K562 (cell line): ENCODE data around the gene STK24. TPM values are rescaled to one million over a fixed set of nuclear protein-coding genes. Genes with fewer than 3 reads are reported as not detected.

Source experiments
- ATAC-seq: fragments of 200-7000 bp; cut with Tn5 transposase; 3 replicates; pipeline ENCODE4 v1.9.1; 2020; ENCODE audit warnings: moderate library complexity
- BruUV-seq: library from RNA; stranded (reverse); fragments of 400-500 nt; replicated peaks from 2 replicates; lab custom pipeline; 2021; lab: Mats Ljungman, UMichigan
- CTCF ChIA-PET: fragments of 300-600 bp; formaldehyde crosslinking; extraction: SDS; loops from one replicate; lab custom pipeline; 2021; ENCODE audit warnings: low intra/inter-chr PET ratio; lab: Yijun Ruan, JAX
- POLR2A ChIA-PET: fragments of 300-600, 350-650 bp; sonication (Branson Sonifier 250); formaldehyde crosslinking; extraction: SDS; loops from one replicate; lab custom pipeline; 2021; ENCODE audit warnings: antibody characterized with exemption, inconsistent platforms; lab: Yijun Ruan, JAX
- DNase-seq, 4 experiments: peaks; one replicate each; pipeline versions ENCODE4 v3.0.0 to v3.0.0-alpha.2; 2011 to 2018; ENCODE audit warnings: low spot score in 3 of 4, mixed read lengths in 3 of 4; ENCODE audit errors: extremely low read depth in 1 of 4
- FAIRE-seq: peaks from 2 replicates; lab custom pipeline; 2011; peaks lifted over from hg19 to GRCh38; lab: Jason Lieb, UNC
- H2AFZ ChIP-seq: 2 replicates; pipeline ENCODE4 v1.6.0; 2011; ENCODE audit warnings: low read depth, low read length, control low read depth, inconsistent platforms
- H3K27ac ChIP-seq: fragments of 200-600 bp; 3 replicates; pipeline ENCODE4 v1.8.0; 2011; ENCODE audit warnings: low read depth, mild to moderate bottlenecking, control low read depth, inconsistent platforms, low read length, moderate library complexity, mixed read lengths; ENCODE audit errors: extremely low read depth
- H3K27me3 ChIP-seq, 2 experiments: fragments of 300-600 bp in 1 of 2; 2 replicates in 1 of 2; 3 replicates in 1 of 2; pipeline versions ENCODE4 v1.6.0 to v1.8.0; 2011; ENCODE audit warnings: inconsistent platforms in 2 of 2, low read length in 2 of 2, mild to moderate bottlenecking in 1 of 2, mixed read lengths in 1 of 2, moderate library complexity in 1 of 2; ENCODE audit not compliant: control insufficient read depth in 2 of 2, insufficient read depth in 2 of 2
- H3K36me3 ChIP-seq: fragments of 300-600 bp; 3 replicates; pipeline ENCODE4 v1.8.0; 2011; ENCODE audit warnings: mild to moderate bottlenecking, low read length, inconsistent platforms; ENCODE audit not compliant: control insufficient read depth, insufficient read depth
- H3K4me1 ChIP-seq, 2 experiments: fragments of 200-600 bp in 1 of 2; replicated peaks in 1 of 2; 2 replicates in 1 of 2; 3 replicates in 1 of 2; pipeline versions ENCODE4 v1.5.1 to v1.8.0; 2011; ENCODE audit warnings: inconsistent platforms in 2 of 2, low read length in 2 of 2, mild to moderate bottlenecking in 1 of 2, mixed read lengths in 1 of 2, moderate library complexity in 1 of 2; ENCODE audit not compliant: control insufficient read depth in 2 of 2, insufficient read depth in 2 of 2
- H3K4me2 ChIP-seq: 2 replicates; pipeline ENCODE4 v1.6.1; 2011; ENCODE audit warnings: low read length, control low read depth, inconsistent platforms, mixed read lengths; ENCODE audit not compliant: insufficient read depth
- H3K4me3 ChIP-seq: fragments of 200-600 bp; sonication (generic), shearing (Covaris generic); 2 replicates; pipeline ENCODE4 v1.5.1; 2016; ENCODE audit warnings: control low read depth, inconsistent platforms
- H3K79me2 ChIP-seq: fragments of 200-600 bp; 3 replicates; pipeline ENCODE4 v1.8.0; 2011; ENCODE audit warnings: low read length, inconsistent platforms; ENCODE audit not compliant: control insufficient read depth, insufficient read depth
- H3K9ac ChIP-seq, 2 experiments: 2 replicates each; pipeline versions ENCODE4 v1.6.0 to v1.6.1; 2011; ENCODE audit warnings: low read depth in 2 of 2, low read length in 2 of 2, control low read depth in 1 of 2, inconsistent platforms in 1 of 2, mild to moderate bottlenecking in 1 of 2, mixed read lengths in 1 of 2; ENCODE audit not compliant: insufficient read depth in 1 of 2
- H3K9me1 ChIP-seq: one replicate; pipeline ENCODE4 v1.6.0; 2011; ENCODE audit warnings: inconsistent platforms, mild to moderate bottlenecking, low read length, moderate library complexity; ENCODE audit not compliant: control insufficient read depth, insufficient read depth
- H3K9me3 ChIP-seq: replicated peaks from 2 replicates; pipeline ENCODE4 v1.5.1; 2011; ENCODE audit warnings: low read depth, low read length, inconsistent platforms; ENCODE audit not compliant: control insufficient read depth, insufficient read depth
- H4K20me1 ChIP-seq: replicated peaks from 2 replicates; pipeline ENCODE4 v1.6.1; 2011; ENCODE audit warnings: low read length, inconsistent platforms, mixed read lengths; ENCODE audit not compliant: control insufficient read depth, insufficient read depth
- ETV5 ChIP-seq: sonication (generic); formaldehyde crosslinking; IDR thresholded peaks from 2 replicates; pipeline ENCODE4 v1.4.0; 2020; ENCODE audit warnings: low read depth, mild to moderate bottlenecking, missing genetic modification reagents
- KAT8 ChIP-seq: fragments of 450-650 bp; IDR thresholded peaks from 2 replicates; pipeline ENCODE4 v1.6.1; 2016; ENCODE audit warnings: low read depth, mild to moderate bottlenecking
- KDM5B ChIP-seq: fragments of 200-600 bp; sonication (generic); IDR thresholded peaks from 2 replicates; pipeline ENCODE4 v1.6.1; 2012; ENCODE audit warnings: low read depth, mild to moderate bottlenecking, moderate library complexity, low read length, control low read depth, inconsistent platforms; ENCODE audit not compliant: insufficient replicate concordance
- MTA1 ChIP-seq: fragments of 450-650 bp; IDR thresholded peaks from 2 replicates; pipeline ENCODE4 v1.6.1; 2017; ENCODE audit warnings: borderline replicate concordance
- NCOR1 ChIP-seq: fragments of 450-650 bp; IDR thresholded peaks from 2 replicates; pipeline ENCODE4 v1.6.1; 2016; ENCODE audit warnings: mild to moderate bottlenecking, moderate library complexity
- NR1H2 ChIP-seq: sonication (generic); formaldehyde crosslinking; IDR thresholded peaks from 2 replicates; pipeline ENCODE4 v1.4.0; 2020; ENCODE audit warnings: mild to moderate bottlenecking, missing genetic modification reagents
- PREB ChIP-seq: sonication (generic); formaldehyde crosslinking; IDR thresholded peaks from 2 replicates; pipeline ENCODE4 v1.8.1; 2023; ENCODE audit warnings: mild to moderate bottlenecking, missing genetic modification reagents
- SMAD3 ChIP-seq: fragments of 450-650 bp; formaldehyde crosslinking; conservative IDR thresholded peaks from 2 replicates; pipeline ENCODE4 v1.4.0; 2020; ENCODE audit warnings: mild to moderate bottlenecking
- SP1 ChIP-seq: sonication (generic); formaldehyde crosslinking; IDR thresholded peaks from 2 replicates; pipeline ENCODE4 v1.8.1; 2022; ENCODE audit warnings: mild to moderate bottlenecking, missing genetic modification reagents
- ZBTB34 ChIP-seq: fragments of 250-450 bp; sonication (Bioruptor Pico); IDR thresholded peaks from 2 replicates; pipeline ENCODE4 v1.8.0; 2021; ENCODE audit warnings: mild to moderate bottlenecking, moderate library complexity
- ZBTB5 ChIP-seq: fragments of 450-650 bp; IDR thresholded peaks from 2 replicates; pipeline ENCODE4 v1.6.1; 2017; ENCODE audit warnings: antibody characterized with exemption
- ZBTB8A ChIP-seq: fragments of 450-650 bp; IDR thresholded peaks from 2 replicates; pipeline ENCODE4 v1.6.1; 2018; ENCODE audit warnings: mild to moderate bottlenecking, moderate library complexity; ENCODE audit not compliant: partially characterized antibody
- ZNF12 ChIP-seq: sonication (generic); formaldehyde crosslinking; IDR thresholded peaks from 2 replicates; pipeline ENCODE4 v1.4.0; 2020; ENCODE audit warnings: mild to moderate bottlenecking, missing genetic modification reagents
- ZNF143 ChIP-seq: sonication (generic); formaldehyde crosslinking; IDR thresholded peaks from 2 replicates; pipeline ENCODE4 v1.9.0; 2022; ENCODE audit warnings: mild to moderate bottlenecking, missing genetic modification reagents
- ZNF263 ChIP-seq: sonication (generic); formaldehyde crosslinking; IDR thresholded peaks from 2 replicates; pipeline ENCODE4 v1.8.0; 2022; ENCODE audit warnings: mild to moderate bottlenecking, missing genetic modification reagents, borderline replicate concordance
- ZNF41 ChIP-seq: fragments of 250-450 bp; sonication (Bioruptor Pico); conservative IDR thresholded peaks from 2 replicates; pipeline ENCODE4 v1.4.0; 2020; ENCODE audit warnings: mild to moderate bottlenecking
- ZNF57 ChIP-seq: fragments of 450-650 bp; formaldehyde crosslinking; IDR thresholded peaks from 2 replicates; pipeline ENCODE4 v1.4.0; 2020; ENCODE audit warnings: mild to moderate bottlenecking, moderate library complexity
- ZNF77 ChIP-seq: fragments of 250-450 bp; sonication (Bioruptor Pico); IDR thresholded peaks from 2 replicates; pipeline ENCODE4 v1.5.0; 2020
- WGBS: fragments of 100-300 bp; shearing (Covaris generic); methylation state at CpG from one replicate; pipeline ENCODE4 v1.1.6; 2016; ENCODE audit warnings: low coverage, mixed read lengths; ENCODE audit not compliant: insufficient coverage; ENCODE audit errors: missing lambda C conversion rate; 5-methylcytosine and 5-hydroxymethylcytosine counted together
- in situ Hi-C: fragments of 300-500 bp; cut with MboI; formaldehyde crosslinking; loops from 4 replicates; pipeline ENCODE4 v1.15.0; 2018; ENCODE audit warnings: inconsistent platforms, mixed read lengths
- intact Hi-C: fragments of 100-400 bp; cut with micrococcal nuclease; formaldehyde crosslinking; loops from 2 replicates; pipeline ENCODE4 v1.14.2; 2022
- polyA plus RNA-seq, 8 experiments: library from polyadenylated mRNA; depleted of rRNA in 4 of 8; stranded (reverse) in 5 of 8; unstranded in 3 of 8; fragments of >200 nt; fragmentation: Nextera tagmentation in 2 of 8; fragmentation: Illumina TruSeq in 1 of 8; extraction: Ambion mirVana in 2 of 8; extraction: Trizol in 1 of 8; gene quantifications; 2 replicates each; pipeline versions ENCODE4 v1.2.1 to v1.2.3, GENCODE V29; 2011 to 2014; ENCODE audit warnings: inconsistent platforms in 1 of 8, missing spikeins in 1 of 8
- total RNA-seq, 7 experiments: library from RNA; depleted of rRNA in 6 of 7; stranded (reverse); fragments of >200 nt in 6 of 7; fragmentation: Illumina TruSeq in 2 of 7; extraction: Trizol in 2 of 7; gene quantifications; 2 replicates each; pipeline versions ENCODE4 v1.2.1 to v1.2.3, GENCODE V29; 2011 to 2021; ENCODE audit warnings: low replicate concordance in 1 of 7

The STK24 gene
- total and polyA plus RNA-seq, 9 of the 15 experiments (the other 6 are each of a cell fraction or from before 2014, with no cell fraction given), result 3.8 to 78.4 (median 28.2) TPM

- WGBS, result 85% methylated on average over 15 of the region's 18 CpGs
- TF ChIP-seq ZBTB34 (CRISPR knock-in tag) (no peak), PREB (CRISPR knock-in tag) (no peak), KAT8 (no peak), ZBTB5 (no peak), SP1 (CRISPR knock-in tag) (no peak), ETV5 (CRISPR knock-in tag) (no peak), ZBTB8A (no peak), SMAD3 (CRISPR knock-in tag) (no peak), ZNF12 (CRISPR knock-in tag) (no peak), NR1H2 (no peak), ZNF77 (CRISPR knock-in tag) (no peak), ZNF57 (CRISPR knock-in tag) (no peak), KDM5B (no peak), MTA1 (no peak), ZNF263 (CRISPR knock-in tag) (no peak), ZNF143 (CRISPR knock-in tag) (no peak), ZNF41 (CRISPR knock-in tag) (no peak), NCOR1 (no peak)
- peaks cover 4% of the 10 kb centered on the region for H3K9me1 ChIP-seq
- in situ Hi-C loops, result no loop called here
- no peak for FAIRE-seq
- no peak overlapping the region for H3K27ac ChIP-seq
- H3K36me3 ChIP-seq, result peaks cover 25% of the 10 kb centered on the region; the same call in 2 of the 3 replicates
- H3K9me3 ChIP-seq, result no peaks in the 10 kb centered on the region
- no peak overlapping the region for H3K4me3 ChIP-seq
- no peaks in the 10 kb centered on the region for H3K27me3 ChIP-seq
- no peak for ATAC-seq
- CTCF ChIA-PET, result no interaction called here
- no peak overlapping the region for H2AFZ ChIP-seq
- POLR2A ChIA-PET, result interaction anchor here (1.0 to 1.2 kb wide), 3 partner anchors 11 to 16 kb away, joined by 3 to 5 read pairs (median 3); no protein-coding TSS in a partner anchor
- H3K4me2 ChIP-seq, result no peak overlapping the region
- intact Hi-C loops, result no loop called here
- DNase-seq, result no peak
- H3K79me2 ChIP-seq, result peaks cover 71% of the 10 kb centered on the region
- no peak overlapping the region for H3K9ac ChIP-seq
- H3K4me1 ChIP-seq, result peaks cover 3 to 6% of the 10 kb centered on the region in 2 experiments; a peak in 2 of 5 replicates
- H4K20me1 ChIP-seq, result peaks cover 25% of the 10 kb centered on the region
- no TSS peak for BruUV-seq
Observed at GRCh38 chr13:98520674-98521449, 56.0 kb downstream of the STK24 start.
